Muscle of leg (tissue), 11 donors: Measurements from ENCODE around the gene CCM2. TPM values are rescaled to one million over a fixed set of nuclear protein-coding genes. Genes with fewer than 3 reads are reported as not detected.
"Not testable (repeated sequence)": the region's sequence is repeated elsewhere in the genome, so short reads cannot be mapped to it uniquely, and the experiment has no call there.

Source experiments
- DNase-seq: peaks from one replicate; pipeline ENCODE4 v3.0.0; 2013
- H3K27ac ChIP-seq: one replicate; pipeline ENCODE4 v1.5.1; 2013; ENCODE audit warnings: mild to moderate bottlenecking, low read length, control low read depth
- H3K27me3 ChIP-seq: one replicate; pipeline ENCODE4 v1.6.1; 2013; ENCODE audit warnings: low read length; ENCODE audit not compliant: control insufficient read depth, insufficient read depth
- H3K36me3 ChIP-seq: one replicate; pipeline ENCODE4 v1.6.1; 2013; ENCODE audit warnings: low read length; ENCODE audit not compliant: control insufficient read depth, insufficient read depth
- H3K4me1 ChIP-seq: one replicate; pipeline ENCODE4 v1.6.1; 2013; ENCODE audit warnings: low read length; ENCODE audit not compliant: control insufficient read depth, insufficient read depth
- H3K4me3 ChIP-seq: one replicate; pipeline ENCODE4 v1.5.1; 2013; ENCODE audit warnings: low read length, control low read depth
- H3K9me3 ChIP-seq: replicated peaks from 2 replicates; pipeline ENCODE4 v1.6.1; 2013; ENCODE audit warnings: low read depth, low read length; ENCODE audit not compliant: control insufficient read depth
- WGBS: methylation state at CpG from one replicate; pipeline ENCODE4 v1.1.5; 2013; ENCODE audit warnings: missing lambda C conversion rate; ENCODE audit not compliant: insufficient coverage; 5-methylcytosine and 5-hydroxymethylcytosine counted together
- polyA plus RNA-seq, 8 donors: library from polyadenylated mRNA; unstranded; fragments of 120-200 nt; gene quantifications; one replicate each; pipeline versions ENCODE4 v1.2.1 to v1.2.3, GENCODE V29; 2013; ENCODE audit warnings: inconsistent platforms in 1 of 8, low replicate concordance in 1 of 8; ENCODE audit not compliant: insufficient read length in 8 of 8, insufficient read depth in 1 of 8
- total RNA-seq: library from RNA; stranded (reverse); fragments of 120-200 nt; gene quantifications from one replicate; pipeline ENCODE4 v1.2.4, GENCODE V29; 2013

The CCM2 gene
- total and polyA plus RNA-seq, 9 donors, result 36.1 to 47.2 (median 43.1) TPM

DNA sequence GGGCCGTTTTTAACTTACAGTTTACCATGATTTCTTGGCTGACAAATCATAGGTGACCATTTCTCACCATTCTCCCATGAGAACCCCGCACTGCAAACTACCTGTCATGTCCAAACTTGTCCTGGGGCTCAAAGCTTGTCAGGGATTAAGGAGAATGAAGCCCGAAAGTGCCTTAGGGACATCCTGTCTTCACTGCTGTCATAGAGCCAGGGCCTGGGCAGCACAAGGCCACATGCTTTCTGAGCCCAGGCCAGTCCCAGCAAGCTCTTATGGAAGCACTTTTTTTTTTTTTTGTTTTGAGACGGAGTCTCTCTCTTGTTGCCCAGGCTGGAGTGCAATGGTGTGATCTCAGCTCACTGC lies 33.9 kb downstream of the CCM2 start:
- Histone ChIP-seq H3K27me3 (no peaks in the 10 kb centered on the region), H3K27ac (no peak overlapping the region), H3K9me3 (no peaks in the 10 kb centered on the region), H3K4me3 (no peak overlapping the region), H3K4me1 (no peaks in the 10 kb centered on the region), H3K36me3 (peaks cover 12% of the 10 kb centered on the region)
- 64% methylated on average over 3 of the region's 4 CpGs for WGBS
- DNase-seq, result no peak

DNA sequence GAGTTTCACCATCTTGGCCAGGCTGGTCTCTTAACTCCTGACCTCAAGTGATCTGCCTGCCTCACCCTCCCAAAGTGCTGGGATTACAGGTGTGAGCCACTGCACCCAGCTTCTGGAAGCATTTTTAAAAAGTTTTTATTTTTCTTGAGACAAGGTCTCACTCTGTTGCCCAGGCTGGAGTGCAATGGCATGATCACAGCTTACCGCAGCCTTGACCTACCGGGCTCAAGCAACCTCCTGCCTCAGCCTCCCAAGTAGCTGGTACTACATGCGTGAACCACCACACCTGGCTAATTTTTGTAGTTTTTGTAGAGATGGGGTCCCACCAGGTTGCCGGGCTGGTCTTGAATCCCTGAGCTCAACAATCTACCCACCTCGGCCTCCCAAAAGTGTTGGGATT lies 34.7 kb downstream of the CCM2 start:
- H3K27ac ChIP-seq, DNase-seq, H3K4me1 ChIP-seq, H3K4me3 ChIP-seq, H3K9me3 ChIP-seq, H3K27me3 ChIP-seq: not testable (repeated sequence)
- WGBS, result 83% methylated on average over 2 of the region's 5 CpGs
- peaks cover 16% of the 10 kb centered on the region for H3K36me3 ChIP-seq

DNA sequence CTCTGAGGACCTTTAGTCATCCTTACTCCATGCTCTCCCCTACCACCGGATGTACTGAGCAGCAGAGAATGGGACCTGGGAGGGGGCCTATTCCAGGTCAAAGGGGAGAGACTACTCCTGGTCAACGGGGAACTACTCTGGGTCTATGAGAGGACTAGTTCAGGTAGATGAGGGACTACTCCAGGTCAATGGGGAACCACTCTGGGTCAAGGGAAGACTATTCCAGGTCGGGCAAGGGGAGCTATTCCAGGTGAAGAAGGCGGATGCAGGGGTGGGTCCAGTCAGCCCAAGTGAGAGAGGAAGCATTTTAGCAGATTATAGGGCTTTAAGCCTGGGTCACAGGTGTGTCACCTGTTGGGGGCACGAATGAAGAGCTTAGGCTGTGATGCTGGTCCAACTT lies 35.4 kb downstream of the CCM2 start:
- no peak for DNase-seq
- Histone ChIP-seq H3K4me3 (no peak overlapping the region), H3K36me3 (peaks cover 17% of the 10 kb centered on the region), H3K4me1 (no peaks in the 10 kb centered on the region), H3K27me3 (no peaks in the 10 kb centered on the region), H3K27ac (no peak overlapping the region), H3K9me3 (no peaks in the 10 kb centered on the region)
- 94% methylated on average over 3 of the region's 5 CpGs for WGBS

DNA sequence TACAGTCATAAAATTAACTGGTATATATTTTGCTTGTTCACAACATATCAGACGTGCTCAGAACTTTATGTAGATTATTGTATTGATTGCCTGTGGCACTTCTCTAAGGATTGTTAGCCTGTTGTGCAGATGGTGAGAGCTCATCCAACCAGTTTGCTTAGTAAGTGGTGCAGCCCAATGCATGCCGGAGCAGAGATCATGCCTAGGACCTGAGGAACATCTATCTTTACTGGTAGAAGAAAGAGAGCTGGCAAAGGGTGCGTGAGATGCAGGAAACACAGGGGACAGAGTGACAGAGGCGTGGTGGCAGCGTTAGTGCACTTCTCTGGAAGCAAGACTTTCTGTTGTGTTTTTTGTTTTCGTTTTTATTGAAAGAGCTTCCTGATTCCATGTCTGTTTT lies 35.9 kb downstream of the CCM2 start:
- no peaks in the 10 kb centered on the region for H3K9me3 ChIP-seq
- no peak for DNase-seq
- WGBS, result 90% methylated on average over 5 of the region's 6 CpGs
- no peak overlapping the region for H3K27ac ChIP-seq
- H3K36me3 ChIP-seq, result peaks cover 19% of the 10 kb centered on the region
- H3K27me3 ChIP-seq, result no peaks in the 10 kb centered on the region
- H3K4me3 ChIP-seq, result no peak overlapping the region
- no peaks in the 10 kb centered on the region for H3K4me1 ChIP-seq

DNA sequence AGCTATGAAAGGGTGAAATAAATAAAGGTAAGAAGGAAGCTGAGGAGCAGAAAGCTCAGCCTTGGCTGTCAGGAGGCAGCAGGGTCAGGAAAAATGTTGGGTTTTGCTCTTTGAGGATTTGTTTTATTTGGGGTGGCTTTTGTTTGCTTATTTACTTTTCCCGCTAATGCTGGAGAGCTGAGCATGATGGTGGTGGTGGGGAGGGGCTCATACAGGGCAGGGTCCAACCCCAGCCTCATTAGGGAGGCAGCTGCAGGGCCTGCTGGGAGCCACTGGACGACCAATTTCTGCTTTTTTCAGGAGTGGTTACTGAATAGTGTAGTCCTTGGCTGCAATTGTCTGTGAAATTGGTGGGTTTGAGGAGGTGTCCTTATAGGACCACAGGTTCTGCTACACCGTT lies 36.3 kb downstream of the CCM2 start:
- H3K4me1 ChIP-seq, result no peaks in the 10 kb centered on the region
- 40% methylated on average over 3 of the region's 3 CpGs for WGBS
- no peak overlapping the region for H3K4me3 ChIP-seq
- H3K27ac ChIP-seq, result no peak overlapping the region
- H3K9me3 ChIP-seq, result no peaks in the 10 kb centered on the region
- DNase-seq, result no peak
- peaks cover 20% of the 10 kb centered on the region for H3K36me3 ChIP-seq
- no peaks in the 10 kb centered on the region for H3K27me3 ChIP-seq

DNA sequence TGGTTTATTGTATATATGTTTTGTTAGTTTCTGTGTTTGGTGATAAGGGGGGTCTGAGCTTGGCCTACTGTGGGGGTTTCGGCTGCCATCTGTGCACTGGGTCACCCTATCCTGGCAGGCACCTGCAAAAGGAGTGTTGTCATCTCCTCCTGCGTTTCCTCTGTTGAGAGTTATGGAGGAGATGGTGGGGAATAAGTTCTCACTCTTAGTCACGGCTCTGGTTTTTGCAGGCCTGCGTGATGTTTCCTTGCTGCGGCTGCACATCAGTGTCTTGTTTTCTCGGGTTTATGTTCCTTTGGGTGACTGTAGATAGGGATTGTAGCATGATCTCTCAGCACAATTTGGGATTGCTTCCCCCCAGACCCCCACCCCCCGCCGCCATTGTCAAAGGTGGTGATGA lies 36.8 kb downstream of the CCM2 start:
- H3K4me1 ChIP-seq, result no peaks in the 10 kb centered on the region
- no peak for DNase-seq
- WGBS, result 100% methylated on average over 1 of the region's 8 CpGs
- no peaks in the 10 kb centered on the region for H3K9me3 ChIP-seq
- H3K36me3 ChIP-seq, result peaks cover 25% of the 10 kb centered on the region
- H3K4me3 ChIP-seq, result no peak overlapping the region
- H3K27ac ChIP-seq, result no peak overlapping the region
- no peaks in the 10 kb centered on the region for H3K27me3 ChIP-seq

DNA sequence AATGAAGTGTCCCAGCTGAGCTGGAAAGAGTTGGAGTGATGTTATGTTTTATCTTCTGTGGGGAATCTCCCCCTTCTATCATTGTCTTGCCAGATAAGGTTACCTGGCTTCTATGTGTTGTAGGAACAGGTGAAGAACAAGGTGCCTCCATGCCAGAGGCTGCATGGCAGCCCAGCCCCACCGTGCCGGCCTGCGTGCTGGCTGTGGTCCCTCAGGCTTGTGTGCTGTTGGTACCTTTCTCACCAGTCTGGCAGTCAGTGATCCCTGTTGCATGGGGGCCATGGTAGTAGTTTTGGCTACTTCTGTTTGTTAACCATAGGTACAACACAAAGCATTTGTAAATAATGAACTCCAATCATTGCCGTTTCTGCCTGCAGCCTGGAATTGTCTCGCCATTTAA lies 37.9 kb downstream of the CCM2 start:
- H3K36me3 ChIP-seq, result peaks cover 26% of the 10 kb centered on the region
- no peaks in the 10 kb centered on the region for H3K27me3 ChIP-seq
- no peaks in the 10 kb centered on the region for H3K9me3 ChIP-seq
- 88% methylated on average over 3 of the region's 5 CpGs for WGBS
- no peak overlapping the region for H3K4me3 ChIP-seq
- no peak overlapping the region for H3K27ac ChIP-seq
- no peak for DNase-seq
- no peaks in the 10 kb centered on the region for H3K4me1 ChIP-seq

DNA sequence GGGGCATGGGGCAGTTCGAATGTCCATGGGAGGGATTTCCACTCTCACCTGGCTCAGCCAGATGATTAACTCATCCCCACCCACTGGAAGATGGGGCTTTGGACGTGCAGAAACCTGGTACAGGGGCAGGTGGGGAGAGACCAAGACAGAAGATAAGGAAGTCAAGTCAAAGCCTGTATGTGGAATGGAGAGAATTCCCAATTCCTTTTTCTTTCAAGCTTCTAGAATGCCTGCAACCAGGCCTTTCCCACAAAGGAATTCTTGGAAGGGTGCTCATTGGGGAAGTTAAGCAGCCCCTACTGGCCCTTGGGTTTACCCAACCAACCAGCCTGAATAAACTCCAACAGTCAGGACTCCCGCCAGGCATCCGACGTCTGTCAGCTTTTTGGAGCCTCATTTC lies 39.1 kb downstream of the CCM2 start:
- Histone ChIP-seq H3K4me1 (no peaks in the 10 kb centered on the region), H3K4me3 (no peak overlapping the region), H3K9me3 (no peaks in the 10 kb centered on the region), H3K27ac (no peak overlapping the region), H3K27me3 (no peaks in the 10 kb centered on the region), H3K36me3 (peaks cover 26% of the 10 kb centered on the region)
- no peak for DNase-seq
- no CpG with 5 or more reads among the region's 5 CpGs for WGBS

DNA sequence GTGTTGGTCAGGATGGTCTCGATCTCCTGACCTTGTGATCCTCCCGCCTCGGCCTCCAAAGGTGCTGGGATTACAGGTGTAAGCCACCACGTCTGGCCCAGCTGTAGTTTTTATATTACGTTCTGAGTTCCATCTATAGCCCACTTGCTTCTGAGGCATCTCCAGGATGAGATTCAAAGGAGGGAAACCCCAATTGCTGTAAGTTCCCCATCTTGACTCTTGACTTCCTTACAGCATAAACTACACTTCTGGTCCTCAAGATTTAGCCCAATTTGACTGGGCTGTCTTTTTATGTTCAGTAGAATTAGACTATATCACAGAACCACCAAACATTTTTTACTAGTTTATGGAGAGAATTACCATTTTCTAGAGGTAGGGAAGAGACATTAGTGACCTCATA lies 44.3 kb downstream of the CCM2 start:
- 60% methylated on average over 1 of the region's 5 CpGs for WGBS
- no peak overlapping the region for H3K27ac ChIP-seq
- H3K36me3 ChIP-seq, result peaks cover 25% of the 10 kb centered on the region
- no peak overlapping the region for H3K4me3 ChIP-seq
- no peak for DNase-seq
- H3K9me3 ChIP-seq, result no peaks in the 10 kb centered on the region
- no peaks in the 10 kb centered on the region for H3K27me3 ChIP-seq
- H3K4me1 ChIP-seq, result no peaks in the 10 kb centered on the region

DNA sequence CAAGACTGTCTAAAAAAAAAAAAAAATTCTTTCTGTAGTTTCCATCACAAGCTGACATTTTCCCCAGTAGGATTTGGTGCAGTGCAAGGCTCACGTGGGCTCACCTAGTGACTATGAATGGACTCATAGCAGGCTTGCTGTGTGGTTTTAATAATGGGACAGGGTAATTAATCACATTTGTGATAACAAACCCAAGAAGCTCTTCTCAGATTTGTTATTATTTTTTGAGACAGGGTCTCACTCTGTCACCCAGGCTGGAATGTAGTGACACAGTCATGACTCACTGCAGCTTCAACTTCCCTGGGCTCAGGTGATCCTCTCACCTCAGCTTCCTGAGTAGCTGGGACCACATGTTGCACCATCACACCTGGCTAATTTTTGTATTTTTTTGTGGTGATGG lies 48.7 kb downstream of the CCM2 start:
- Histone ChIP-seq H3K36me3 (peaks cover 29% of the 10 kb centered on the region), H3K27ac (no peak overlapping the region), H3K27me3 (no peaks in the 10 kb centered on the region), H3K4me1 (peaks cover 4% of the 10 kb centered on the region), H3K9me3 (no peaks in the 10 kb centered on the region), H3K4me3 (no peak overlapping the region)
- no peak for DNase-seq
- WGBS, result no CpG with 5 or more reads among the region's 1 CpG

DNA sequence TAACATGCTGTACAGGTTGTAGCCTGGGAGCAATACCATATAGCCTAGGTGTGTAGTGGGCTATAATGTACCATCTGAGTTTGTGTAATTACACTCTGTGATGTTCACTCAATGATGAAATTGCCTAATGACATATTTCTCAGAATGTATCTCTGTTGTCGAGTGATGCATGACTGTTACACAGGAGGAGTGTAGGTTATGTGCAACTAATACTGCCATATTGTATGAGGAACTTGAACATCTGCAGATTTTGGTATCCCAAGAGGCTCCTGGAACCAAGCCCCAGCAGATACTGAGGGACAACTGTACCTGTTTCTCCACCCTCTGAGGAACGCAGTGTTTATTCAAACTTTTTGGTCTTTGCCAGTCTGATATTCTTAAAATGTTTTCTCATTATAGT lies 50.2 kb downstream of the CCM2 start:
- no peaks in the 10 kb centered on the region for H3K27me3 ChIP-seq
- no peak for DNase-seq
- H3K9me3 ChIP-seq, result no peaks in the 10 kb centered on the region
- WGBS, result 100% methylated on average over 1 of the region's 2 CpGs
- H3K4me3 ChIP-seq, result no peak overlapping the region
- no peak overlapping the region for H3K27ac ChIP-seq
- H3K36me3 ChIP-seq, result peaks cover 27% of the 10 kb centered on the region
- peaks cover 4% of the 10 kb centered on the region for H3K4me1 ChIP-seq
